T-cell (primary cell): Measurements from ENCODE around the gene RHOB. TPM values are rescaled to one million over a fixed set of nuclear protein-coding genes. Genes with fewer than 3 reads are reported as not detected.
"Not testable (repeated sequence)": the region's sequence is repeated elsewhere in the genome, so short reads cannot be mapped to it uniquely, and the experiment has no call there.

Experiments used
- ATAC-seq, 4 experiments: fragments of 200-7000 bp in 3 of 4; fragments of 150-1000 bp in 1 of 4; cut with Tn5 transposase; replicated peaks in 1 of 4; 1 replicate in 3 of 4; 2 replicates in 1 of 4; pipeline ENCODE4 v1.10.0; 2021; ENCODE audit warnings: moderate library complexity in 3 of 4, mild to moderate bottlenecking in 2 of 4, moderate number of reproducible peaks in 1 of 4
- CTCF ChIA-PET, 2 donors: fragments of 300-600 bp; sonication (Branson Sonifier 250); formaldehyde crosslinking; loops; one replicate each; lab custom pipeline; 2022; ENCODE audit warnings: antibody characterized with exemption in 2 of 2; lab: Charles Lee
- POLR2A ChIA-PET, 2 donors: fragments of 300-600 bp; sonication (Branson Sonifier 250); formaldehyde crosslinking; loops; one replicate each; lab custom pipeline; 2022; ENCODE audit warnings: antibody characterized with exemption in 2 of 2; lab: Charles Lee
- DNase-seq, 35 experiments: peaks; one replicate each; pipeline versions ENCODE4 v3.0.0 to v3.0.0-alpha.2; 2013 to 2023
- H3K27ac ChIP-seq: one replicate; pipeline ENCODE4 v1.5.1; 2013; ENCODE audit warnings: low read length
- H3K27me3 ChIP-seq, 2 experiments: replicated peaks in 1 of 2; 1 replicate in 1 of 2; 2 replicates in 1 of 2; pipeline versions ENCODE4 v1.6.1 to v1.7.0; 2013; ENCODE audit warnings: low read length in 1 of 2, mixed read lengths in 1 of 2; ENCODE audit not compliant: control insufficient read depth in 2 of 2, insufficient read depth in 2 of 2; ENCODE audit errors: extremely low read depth in 1 of 2
- H3K36me3 ChIP-seq, 2 donors: 1 replicate in 1 of 2; 2 replicates in 1 of 2; pipeline versions ENCODE4 v1.6.1 to v1.7.0; 2013; ENCODE audit warnings: low read length in 1 of 2; ENCODE audit not compliant: control insufficient read depth in 2 of 2, insufficient read depth in 1 of 2; ENCODE audit errors: extremely low read depth in 1 of 2
- H3K4me1 ChIP-seq, 2 experiments: 1 replicate in 1 of 2; 2 replicates in 1 of 2; pipeline versions ENCODE4 v1.6.1 to v1.7.0; 2013; ENCODE audit warnings: low read length in 2 of 2, mixed read lengths in 1 of 2; ENCODE audit not compliant: insufficient read depth in 2 of 2, control insufficient read depth in 1 of 2; ENCODE audit errors: extremely low read depth in 1 of 2
- H3K4me3 ChIP-seq, 2 donors: 1 replicate in 1 of 2; 2 replicates in 1 of 2; pipeline versions ENCODE4 v1.5.1 to v1.7.0; 2013; ENCODE audit warnings: mild to moderate bottlenecking in 2 of 2, low read length in 1 of 2, moderate library complexity in 1 of 2; ENCODE audit not compliant: control insufficient read depth in 1 of 2; ENCODE audit errors: extremely low read depth in 1 of 2
- H3K9me3 ChIP-seq: 2 replicates; pipeline ENCODE4 v1.7.0; 2013
- H3K27ac Mint-ChIP-seq, 2 donors: one replicate each; pipeline ENCODE4 v1.8.0; 2020 to 2021; ENCODE audit warnings: mild to moderate bottlenecking in 2 of 2, mixed read lengths in 2 of 2
- H3K27me3 Mint-ChIP-seq, 2 donors: one replicate each; pipeline ENCODE4 v1.8.0; 2021 to 2022; ENCODE audit warnings: mixed read lengths in 2 of 2
- H3K36me3 Mint-ChIP-seq: one replicate; pipeline ENCODE4 v1.8.0; 2021; ENCODE audit warnings: mixed read lengths
- H3K4me1 Mint-ChIP-seq, 3 donors: one replicate each; pipeline ENCODE4 v1.8.0; 2020 to 2022; ENCODE audit warnings: mixed read lengths in 3 of 3, mild to moderate bottlenecking in 1 of 3
- H3K4me3 Mint-ChIP-seq, 3 donors: one replicate each; pipeline ENCODE4 v1.8.0; 2020 to 2022; ENCODE audit warnings: mild to moderate bottlenecking in 3 of 3, mixed read lengths in 3 of 3, moderate library complexity in 3 of 3
- H3K9me3 Mint-ChIP-seq, 3 donors: one replicate each; pipeline ENCODE4 v1.8.0; 2020 to 2022; ENCODE audit warnings: mixed read lengths in 3 of 3
- WGBS: methylation state at CpG from one replicate; pipeline ENCODE4 v1.1.5; 2013; ENCODE audit warnings: missing lambda C conversion rate; ENCODE audit not compliant: insufficient coverage; 5-methylcytosine and 5-hydroxymethylcytosine counted together
- total RNA-seq, 35 experiments: library from RNA in 6 of 35; stranded (reverse) in 6 of 35; fragments of 120-200 nt in 1 of 35; gene quantifications; one replicate each; pipeline versions ENCODE4 v1.2.1 to v1.2.4 and lab custom pipeline; 2013 to 2026

RHOB gene
- total RNA-seq, 5 donors from 2014 or later (not counting 1 experiment from before 2014, with no cell fraction given), result 11.4 to 42.4 (median 14.7) TPM

- DNase-seq, result no peak
- Mint-ChIP-seq H3K27ac (no peak overlapping the region), H3K4me1 (peaks cover 0 to 2% (median 0%) of the 10 kb centered on the region in 3 donors), H3K4me3 (no peak overlapping the region), H3K9me3 (no peaks in the 10 kb centered on the region), H3K27me3 (peaks cover 10 to 14% of the 10 kb centered on the region in 2 donors), H3K36me3 (no peaks in the 10 kb centered on the region)
- peaks cover 0 to under 1% of the 10 kb centered on the region in 2 experiments for H3K27me3 ChIP-seq
- no CpG with 5 or more reads among the region's 7 CpGs for WGBS
- CTCF ChIA-PET, result interaction anchor here (0.7 to 1.3 kb wide), 2 partner anchors 10 to 23 kb away, joined by 3 to 4 read pairs; no protein-coding TSS in a partner anchor
- no peaks in the 10 kb centered on the region for H3K4me1 ChIP-seq
- no peak overlapping the region for H3K4me3 ChIP-seq
- no peak overlapping the region for H3K27ac ChIP-seq
- POLR2A ChIA-PET, result interaction anchor here in 1 of 2 donors (0.6 kb wide), 1 partner anchor 17 kb away, joined by 3 read pairs; no protein-coding TSS in a partner anchor
- no peaks in the 10 kb centered on the region for H3K36me3 ChIP-seq
- no peak for ATAC-seq
- H3K9me3 ChIP-seq, result no peaks in the 10 kb centered on the region
These were observed 13.6 kb upstream of the RHOB start for GRCh38 chr2:20433249-20433648.

GRCh38 chr2:20433946-20434553 is 12.8 kb upstream of the RHOB start:
- Histone ChIP-seq H3K9me3 (no peaks in the 10 kb centered on the region), H3K4me3 (no peak overlapping the region), H3K4me1 (no peaks in the 10 kb centered on the region), H3K36me3 (no peaks in the 10 kb centered on the region), H3K27me3 (peaks cover 0 to 3% of the 10 kb centered on the region in 2 experiments), H3K27ac (no peak overlapping the region)
- Mint-ChIP-seq H3K27ac (no peak overlapping the region), H3K36me3 (no peaks in the 10 kb centered on the region), H3K9me3 (no peaks in the 10 kb centered on the region), H3K4me1 (peaks cover 0 to 2% (median 0%) of the 10 kb centered on the region in 3 donors), H3K4me3 (no peak overlapping the region), H3K27me3 (peaks cover 14 to 17% of the 10 kb centered on the region in 2 donors)
- DNase-seq (no peak), ATAC-seq (no peak)
- ChIA-PET POLR2A (no interaction called here), CTCF (interaction anchor here in 1 of 2 donors (1.3 kb wide), 1 partner anchor 11 kb away, joined by 3 read pairs; no protein-coding TSS in a partner anchor)
- no CpG with 5 or more reads among the region's 4 CpGs for WGBS

GRCh38 chr2:20434588-20435294 is 12.1 kb upstream of the RHOB start:
- ChIA-PET POLR2A (no interaction called here), CTCF (no interaction called here)
- Mint-ChIP-seq H3K27ac (no peak overlapping the region), H3K9me3 (no peaks in the 10 kb centered on the region), H3K4me3 (no peak overlapping the region), H3K36me3 (no peaks in the 10 kb centered on the region), H3K27me3 (peaks cover 14 to 18% of the 10 kb centered on the region in 2 donors), H3K4me1 (no peaks in the 10 kb centered on the region)
- Histone ChIP-seq H3K27ac (no peak overlapping the region), H3K9me3 (no peaks in the 10 kb centered on the region), H3K36me3 (no peaks in the 10 kb centered on the region), H3K27me3 (peaks cover 0 to 3% of the 10 kb centered on the region in 2 experiments), H3K4me1 (no peaks in the 10 kb centered on the region), H3K4me3 (no peak overlapping the region)
- 58% methylated on average over 4 of the region's 8 CpGs for WGBS
- DNase-seq, result peak in 1 of 35 experiments; percentile 2
- no peak for ATAC-seq

GRCh38 chr2:20435456-20435855 is 11.4 kb upstream of the RHOB start:
- peaks cover 14 to 18% of the 10 kb centered on the region in 2 donors for H3K27me3 Mint-ChIP-seq
- H3K27me3 ChIP-seq, H3K9me3 Mint-ChIP-seq, H3K4me1 ChIP-seq, H3K27ac ChIP-seq, CTCF ChIA-PET, DNase-seq, H3K27ac Mint-ChIP-seq, POLR2A ChIA-PET, ATAC-seq, H3K4me3 Mint-ChIP-seq, H3K4me1 Mint-ChIP-seq, H3K36me3 Mint-ChIP-seq, H3K36me3 ChIP-seq, H3K9me3 ChIP-seq, H3K4me3 ChIP-seq: not testable (repeated sequence)
- 76% methylated on average over 7 of the region's 9 CpGs for WGBS

GRCh38 chr2:20436716-20437470 is 10.0 kb upstream of the RHOB start:
- H3K4me1 Mint-ChIP-seq, result no peaks in the 10 kb centered on the region
- Histone ChIP-seq H3K27ac (no peak overlapping the region), H3K4me3 (no peak overlapping the region), H3K9me3 (no peaks in the 10 kb centered on the region), H3K36me3 (no peaks in the 10 kb centered on the region), H3K4me1 (no peaks in the 10 kb centered on the region), H3K27me3 (peaks cover 0 to 3% of the 10 kb centered on the region in 2 experiments)
- WGBS, result 88% methylated on average over 1 of the region's 7 CpGs
- DNase-seq (no peak), ATAC-seq (no peak)
- H3K9me3 Mint-ChIP-seq, result no peaks in the 10 kb centered on the region
- H3K36me3 Mint-ChIP-seq, result no peaks in the 10 kb centered on the region
- POLR2A ChIA-PET, result no interaction called here
- H3K4me3 Mint-ChIP-seq, result no peak overlapping the region
- no peak overlapping the region for H3K27ac Mint-ChIP-seq
- H3K27me3 Mint-ChIP-seq, result peaks cover 14 to 15% of the 10 kb centered on the region in 2 donors
- CTCF ChIA-PET, result interaction anchor here (0.5 to 1.2 kb wide), 4 partner anchors 10 to 224 kb away, joined by 3 to 8 read pairs (median 4); partner anchors contain the start of gene RHOB (in 1 of the 2)
